ENCODE measurements around the gene CEACAM4. TPM values are rescaled to one million over a fixed set of nuclear protein-coding genes. Genes with fewer than 3 reads are reported as not detected.

The CEACAM4 gene
- total RNA-seq, 3 donors from 2014 or later = 0.25 to 1.2 TPM; not detected in 1

GRCh38 chr19:41588497-41589209 lies 38.2 kb downstream of the CEACAM4 start:
- no peaks in the 10 kb centered on the region for H3K9me3 ChIP-seq
- peak in 1 of 3 donors; percentile 54 for DNase-seq

GRCh38 chr19:41587838-41588210 lies 39.0 kb downstream of the CEACAM4 start:
- peaks cover under 1% of the 10 kb centered on the region for H3K9me3 ChIP-seq
- TF ChIP-seq CTCF (IDR thresholded peaks at IDR 0.05) = no peak
- no peaks in the 10 kb centered on the region for H3K4me1 ChIP-seq (ENCODE audit: low read depth)
- DNase-seq (no peak), ATAC-seq (no peak)
- intact Hi-C loops (cut with DNase I, micrococcal nuclease) = no loop called here
- no peak overlapping the region for H3K4me3 ChIP-seq
- no peaks in the 10 kb centered on the region for H3K36me3 ChIP-seq (ENCODE audit: low read depth)

More at GRCh38 chr19:41588497-41589209, 38.2 kb downstream of the CEACAM4 start:
- Histone ChIP-seq H3K4me3 (no peak overlapping the region), H3K4me1 (ENCODE audit: low read depth) (no peaks in the 10 kb centered on the region), H3K36me3 (ENCODE audit: low read depth) (no peaks in the 10 kb centered on the region)
- TF ChIP-seq CTCF (IDR thresholded peaks at IDR 0.05) = no peak
- peak; percentile 35 for ATAC-seq
- intact Hi-C loops (cut with DNase I, micrococcal nuclease) = no loop called here

- peaks cover 6% of the 10 kb centered on the region for H3K9me3 ChIP-seq
- TF ChIP-seq CTCF (IDR thresholded peaks at IDR 0.05) = no peak
- H3K4me1 ChIP-seq (ENCODE audit: low read depth) = no peaks in the 10 kb centered on the region
- ATAC-seq (no peak), DNase-seq (no peak)
- H3K36me3 ChIP-seq (ENCODE audit: low read depth) = no peaks in the 10 kb centered on the region
- H3K4me3 ChIP-seq = no peak overlapping the region
- intact Hi-C loops (cut with DNase I, micrococcal nuclease) = no loop called here
Observed at GRCh38 chr19:41587101-41587837, 39.6 kb downstream of the CEACAM4 start.

GRCh38 chr19:41586064-41586463 lies 40.8 kb downstream of the CEACAM4 start:
- H3K9me3 ChIP-seq = peaks cover 18% of the 10 kb centered on the region
- no peaks in the 10 kb centered on the region for H3K4me1 ChIP-seq (ENCODE audit: low read depth)
- H3K4me3 ChIP-seq = no peak overlapping the region
- H3K36me3 ChIP-seq (ENCODE audit: low read depth) = no peaks in the 10 kb centered on the region
- intact Hi-C loops (cut with DNase I, micrococcal nuclease) = no loop called here
- DNase-seq (no peak), ATAC-seq (no peak)
- no peak for TF ChIP-seq CTCF (IDR thresholded peaks at IDR 0.05)

GRCh38 chr19:41584931-41585330 lies 41.9 kb downstream of the CEACAM4 start:
- DNase-seq (no peak), ATAC-seq (no peak)
- Histone ChIP-seq H3K4me3 (no peak overlapping the region), H3K9me3 (peaks cover 22% of the 10 kb centered on the region), H3K4me1 (ENCODE audit: low read depth) (no peaks in the 10 kb centered on the region), H3K36me3 (ENCODE audit: low read depth) (no peaks in the 10 kb centered on the region)
- intact Hi-C loops (cut with DNase I, micrococcal nuclease) = no loop called here
- no peak for TF ChIP-seq CTCF (IDR thresholded peaks at IDR 0.05)

All from mucosa of descending colon (tissue), 3 donors.